ENCODE data around the gene NONO. TPM values are rescaled to one million over a fixed set of nuclear protein-coding genes. Genes with fewer than 3 reads are reported as not detected.

Gene NONO
- total RNA-seq, 1 experiment from 2014 or later, result 705 TPM

DNA sequence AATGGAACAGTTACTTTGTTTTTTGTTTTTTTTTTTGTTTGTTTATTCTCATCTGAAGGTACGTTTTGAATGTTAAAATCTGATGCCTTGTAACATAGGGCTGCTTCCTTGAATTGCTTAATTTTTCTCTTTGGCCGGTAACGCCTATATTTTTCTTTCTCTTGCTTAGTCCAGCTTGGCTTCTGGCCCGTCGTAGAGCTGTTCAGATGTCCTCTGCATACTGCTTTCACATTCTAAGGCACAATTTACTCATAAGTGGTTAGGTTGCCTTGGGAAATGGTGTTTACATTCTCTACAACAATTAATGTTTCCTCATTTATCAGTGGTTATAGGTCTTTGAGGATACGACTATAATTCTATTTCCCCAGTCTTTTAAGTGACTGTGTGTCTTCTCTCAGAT lies 7.9 kb downstream of the NONO start:
- H3K9me3 ChIP-seq (ENCODE audit: low read depth, low read length, poor library complexity, severe bottlenecking), result no peaks in the 10 kb centered on the region
- CTCF ChIA-PET, result interaction anchor here (0.6 kb wide), 1 partner anchor 75 kb away, joined by 6 read pairs; the partner anchor contains the start of gene TAF1
- DNase-seq (ENCODE audit: low spot score), result no peak
- H3K4me1 ChIP-seq (ENCODE audit: insufficient read depth, low read length, poor library complexity, severe bottlenecking), result no peaks in the 10 kb centered on the region
- H3K4me3 ChIP-seq (ENCODE audit: low read depth, low read length, poor library complexity, severe bottlenecking), result no peak overlapping the region
- H3K27me3 ChIP-seq (replicated peaks; ENCODE audit: insufficient read depth, low read depth, low read length, poor library complexity), result no peaks in the 10 kb centered on the region
- no peak for TF ChIP-seq EZH2 (IDR thresholded peaks at IDR 0.05; ENCODE audit: borderline replicate concordance, low read depth, low read length, poor library complexity, severe bottlenecking)
- TF ChIP-seq, protein P1, sequence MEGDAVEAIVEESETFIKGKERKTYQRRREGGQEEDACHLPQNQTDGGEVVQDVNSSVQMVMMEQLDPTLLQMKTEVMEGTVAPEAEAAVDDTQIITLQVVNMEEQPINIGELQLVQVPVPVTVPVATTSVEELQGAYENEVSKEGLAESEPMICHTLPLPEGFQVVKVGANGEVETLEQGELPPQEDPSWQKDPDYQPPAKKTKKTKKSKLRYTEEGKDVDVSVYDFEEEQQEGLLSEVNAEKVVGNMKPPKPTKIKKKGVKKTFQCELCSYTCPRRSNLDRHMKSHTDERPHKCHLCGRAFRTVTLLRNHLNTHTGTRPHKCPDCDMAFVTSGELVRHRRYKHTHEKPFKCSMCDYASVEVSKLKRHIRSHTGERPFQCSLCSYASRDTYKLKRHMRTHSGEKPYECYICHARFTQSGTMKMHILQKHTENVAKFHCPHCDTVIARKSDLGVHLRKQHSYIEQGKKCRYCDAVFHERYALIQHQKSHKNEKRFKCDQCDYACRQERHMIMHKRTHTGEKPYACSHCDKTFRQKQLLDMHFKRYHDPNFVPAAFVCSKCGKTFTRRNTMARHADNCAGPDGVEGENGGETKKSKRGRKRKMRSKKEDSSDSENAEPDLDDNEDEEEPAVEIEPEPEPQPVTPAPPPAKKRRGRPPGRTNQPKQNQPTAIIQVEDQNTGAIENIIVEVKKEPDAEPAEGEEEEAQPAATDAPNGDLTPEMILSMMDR (conservative IDR thresholded peaks at IDR 0.05; ENCODE audit: low read depth, low read length), result no peak
- no TSS peak for BruUV-seq (replicated peaks)
- POLR2A ChIA-PET (ENCODE audit: low non-redundant PET), result no interaction called here
- intact Hi-C loops (cut with micrococcal nuclease; ENCODE audit: unreplicated experiment), result no loop called here
- H3K36me3 ChIP-seq (ENCODE audit: insufficient read depth, low read length, poor library complexity, severe bottlenecking), result peaks cover 67% of the 10 kb centered on the region
- no peak overlapping the region for H3K27ac ChIP-seq (ENCODE audit: low read depth, low read length, poor library complexity, severe bottlenecking)

DNA sequence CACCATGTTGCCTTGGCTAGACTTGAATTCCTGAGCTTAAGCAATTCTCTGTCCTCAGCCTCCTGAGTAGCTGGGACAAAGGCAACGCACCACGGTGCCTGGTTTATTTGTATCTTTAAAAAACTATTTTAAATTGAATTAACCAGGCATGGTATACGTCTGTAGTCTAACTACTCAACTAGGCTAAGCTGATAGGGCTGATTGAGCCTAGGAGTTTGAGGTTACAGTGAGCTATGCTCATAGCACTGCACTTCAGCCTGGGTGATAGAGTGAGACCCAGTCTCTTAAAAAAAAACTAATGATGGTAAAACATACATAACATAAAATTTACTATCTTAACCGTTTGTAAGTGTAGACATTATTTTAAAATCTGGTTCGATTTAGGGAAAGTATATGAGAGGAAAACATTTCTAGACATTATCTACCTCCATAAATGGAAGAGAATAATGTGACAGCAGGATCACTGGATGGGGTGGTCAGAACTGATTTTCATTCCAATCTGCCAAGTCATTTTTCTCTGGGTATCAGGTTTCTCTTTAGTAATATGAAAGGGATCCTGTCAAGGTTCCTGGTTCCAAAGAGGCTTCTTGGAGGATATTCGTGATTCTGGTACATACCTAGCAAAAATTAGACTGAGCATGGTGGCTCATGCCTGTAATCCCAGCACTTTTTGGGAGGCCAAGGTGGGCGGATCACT lies 9.4 kb downstream of the NONO start:
- no peak overlapping the region for H3K4me3 ChIP-seq (ENCODE audit: low read depth, low read length, poor library complexity, severe bottlenecking)
- CTCF ChIA-PET, result no interaction called here
- H3K4me1 ChIP-seq (ENCODE audit: insufficient read depth, low read length, poor library complexity, severe bottlenecking), result no peaks in the 10 kb centered on the region
- POLR2A ChIA-PET (ENCODE audit: low non-redundant PET), result no interaction called here
- H3K9me3 ChIP-seq (ENCODE audit: low read depth, low read length, poor library complexity, severe bottlenecking), result no peaks in the 10 kb centered on the region
- TF ChIP-seq, protein P1 (conservative IDR thresholded peaks at IDR 0.05; ENCODE audit: low read depth, low read length), result no peak
- TF ChIP-seq EZH2 (IDR thresholded peaks at IDR 0.05; ENCODE audit: borderline replicate concordance, low read depth, low read length, poor library complexity, severe bottlenecking), result no peak
- H3K27me3 ChIP-seq (replicated peaks; ENCODE audit: insufficient read depth, low read depth, low read length, poor library complexity), result no peaks in the 10 kb centered on the region
- intact Hi-C loops (cut with micrococcal nuclease; ENCODE audit: unreplicated experiment), result no loop called here
- BruUV-seq (replicated peaks), result no TSS peak
- no peak for DNase-seq (ENCODE audit: low spot score)
- peaks cover 74% of the 10 kb centered on the region for H3K36me3 ChIP-seq (ENCODE audit: insufficient read depth, low read length, poor library complexity, severe bottlenecking)
- no peak overlapping the region for H3K27ac ChIP-seq (ENCODE audit: low read depth, low read length, poor library complexity, severe bottlenecking)

GRCh38 chrX:71296806-71297205 lies 13.4 kb downstream of the NONO start:
- ChIA-PET CTCF (no interaction called here), POLR2A (ENCODE audit: low non-redundant PET) (no interaction called here)
- BruUV-seq (replicated peaks), result no TSS peak
- H3K27me3 ChIP-seq (replicated peaks; ENCODE audit: insufficient read depth, low read depth, low read length, poor library complexity), result no peaks in the 10 kb centered on the region
- intact Hi-C loops (cut with micrococcal nuclease; ENCODE audit: unreplicated experiment), result no loop called here
- TF ChIP-seq, protein P1 (conservative IDR thresholded peaks at IDR 0.05; ENCODE audit: low read depth, low read length), result no peak
- no peak for TF ChIP-seq EZH2 (IDR thresholded peaks at IDR 0.05; ENCODE audit: borderline replicate concordance, low read depth, low read length, poor library complexity, severe bottlenecking)
- H3K27ac ChIP-seq (ENCODE audit: low read depth, low read length, poor library complexity, severe bottlenecking), result no peak overlapping the region
- peaks cover 77% of the 10 kb centered on the region for H3K36me3 ChIP-seq (ENCODE audit: insufficient read depth, low read length, poor library complexity, severe bottlenecking)
- no peak for DNase-seq (ENCODE audit: low spot score)
- no peak overlapping the region for H3K4me3 ChIP-seq (ENCODE audit: low read depth, low read length, poor library complexity, severe bottlenecking)
- H3K9me3 ChIP-seq (ENCODE audit: low read depth, low read length, poor library complexity, severe bottlenecking), result no peaks in the 10 kb centered on the region
- no peaks in the 10 kb centered on the region for H3K4me1 ChIP-seq (ENCODE audit: insufficient read depth, low read length, poor library complexity, severe bottlenecking)

Data from A673 (cell line).